Measurements from ENCODE around the gene KCNJ11.

DNA sequence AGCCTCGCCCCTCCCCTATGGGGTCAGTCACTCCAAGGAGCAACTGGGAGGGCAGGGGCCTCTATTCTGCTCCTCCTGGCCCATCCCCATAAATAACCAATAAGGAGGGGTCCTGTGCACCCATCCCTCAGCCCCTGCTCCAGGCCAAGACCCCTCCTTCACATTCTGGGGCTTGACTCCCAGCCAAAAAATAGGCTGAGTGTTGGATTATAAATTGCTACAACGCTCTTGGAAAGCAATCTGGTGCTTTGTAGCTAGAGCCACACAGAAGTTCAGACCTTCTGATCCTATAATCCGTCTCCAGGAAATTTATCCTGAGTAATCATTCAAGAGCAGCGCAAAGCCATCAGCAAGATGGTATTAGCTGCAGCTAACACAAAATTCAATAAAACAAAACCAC lies 45.6 kb upstream of the KCNJ11 start:
- no peak for TF ChIP-seq CTCF (IDR thresholded peaks at IDR 0.05 in 4 of 5, conservative IDR thresholded peaks at IDR 0.05 in 1 of 5)
- no peak for TF ChIP-seq POLR2A (IDR thresholded peaks at IDR 0.05)
